Neural cell (in vitro differentiated cells): ENCODE measurements around the gene ACACA. TPM values are rescaled to one million over a fixed set of nuclear protein-coding genes. Genes with fewer than 3 reads are reported as not detected.

Experiments used
- H2AFZ ChIP-seq: fragments of 200-600, 300-800 bp; sonication (generic), shearing (Covaris generic); 2 replicates; pipeline ENCODE4 v1.6.0; 2014; ENCODE audit warnings: low read depth, mild to moderate bottlenecking, antibody characterized with exemption, low read length, moderate library complexity
- H3F3A ChIP-seq: fragments of 200-600 bp; shearing (Covaris generic); 2 replicates; pipeline ENCODE4 v1.6.1; 2016; ENCODE audit warnings: mild to moderate bottlenecking, moderate library complexity, mixed read lengths, antibody characterized with exemption, low read length; ENCODE audit not compliant: insufficient read depth, poor library complexity, severe bottlenecking
- H3K27ac ChIP-seq: fragments of 200-600, 300-800 bp; sonication (generic), shearing (Covaris generic); 2 replicates; pipeline ENCODE4 v1.5.1; 2014; ENCODE audit warnings: mild to moderate bottlenecking, low read length, moderate library complexity
- H3K27me3 ChIP-seq: fragments of 300-800, 200-600 bp; sonication (generic), shearing (Covaris generic); 2 replicates; pipeline ENCODE4 v1.6.0; 2014; ENCODE audit warnings: mild to moderate bottlenecking, low read depth, low read length, moderate library complexity; ENCODE audit not compliant: insufficient read depth
- H3K36me3 ChIP-seq: fragments of 300-800, 200-600 bp; sonication (generic), shearing (Covaris generic); 2 replicates; pipeline ENCODE4 v1.5.1; 2014; ENCODE audit warnings: mild to moderate bottlenecking, antibody characterized with exemption, low read length, moderate library complexity; ENCODE audit not compliant: insufficient read depth
- H3K4me2 ChIP-seq: fragments of 300-800, 200-600 bp; sonication (generic), shearing (Covaris generic); 2 replicates; pipeline ENCODE4 v1.6.0; 2014; ENCODE audit warnings: mild to moderate bottlenecking, low read length
- H3K4me3 ChIP-seq: fragments of 300-800, 200-600 bp; sonication (generic), shearing (Covaris generic); 2 replicates; pipeline ENCODE4 v1.5.1; 2014; ENCODE audit warnings: mild to moderate bottlenecking, low read length, moderate library complexity
- H3K79me2 ChIP-seq: fragments of 200-600 bp; shearing (Covaris generic); replicated peaks from 2 replicates; pipeline ENCODE4 v1.6.0; 2014; ENCODE audit warnings: mild to moderate bottlenecking, low read length, moderate library complexity; ENCODE audit not compliant: insufficient read depth
- H3K9ac ChIP-seq: fragments of 300-800, 200-600 bp; sonication (generic), shearing (Covaris generic); 2 replicates; pipeline ENCODE4 v1.6.1; 2016; ENCODE audit warnings: mild to moderate bottlenecking, low read length, mixed read lengths
- H3K9me2 ChIP-seq: fragments of 200-600 bp; shearing (Covaris generic); 2 replicates; pipeline ENCODE4 v1.6.1; 2016; ENCODE audit warnings: mild to moderate bottlenecking, low read length, mixed read lengths; ENCODE audit not compliant: insufficient read depth
- H3K9me3 ChIP-seq: fragments of 200-600, 300-800 bp; sonication (generic), shearing (Covaris generic); 2 replicates; pipeline ENCODE4 v1.6.1; 2016; ENCODE audit warnings: mild to moderate bottlenecking, mixed run types, low read length, moderate library complexity, mixed read lengths
- H4K20me1 ChIP-seq: fragments of 200-600 bp; shearing (Covaris generic); 2 replicates; pipeline ENCODE4 v1.6.1; 2016; ENCODE audit warnings: mild to moderate bottlenecking, mixed run types; ENCODE audit not compliant: insufficient read depth
- CTCF ChIP-seq: fragments of 450-650 bp; IDR thresholded peaks from 2 replicates; pipeline ENCODE4 v1.5.1; 2014; ENCODE audit warnings: antibody characterized with exemption, mild to moderate bottlenecking, moderate library complexity; ENCODE audit not compliant: poor library complexity, severe bottlenecking
- EP300 ChIP-seq: fragments of 450-650 bp; conservative IDR thresholded peaks from 2 replicates; pipeline ENCODE4 v1.6.1; 2014; ENCODE audit warnings: antibody characterized with exemption, mild to moderate bottlenecking, moderate library complexity; ENCODE audit not compliant: poor library complexity, severe bottlenecking
- EZH2 ChIP-seq: fragments of 200-600, 300-800 bp; shearing (Covaris generic), sonication (generic); IDR thresholded peaks from 2 replicates; pipeline ENCODE4 v1.6.1; 2014; ENCODE audit warnings: antibody characterized with exemption, low read length, borderline replicate concordance, mild to moderate bottlenecking; ENCODE audit not compliant: insufficient read depth, poor library complexity, severe bottlenecking
- MXI1 ChIP-seq: fragments of 450-650 bp; conservative IDR thresholded peaks from 2 replicates; pipeline ENCODE4 v1.6.1; 2014; ENCODE audit warnings: antibody characterized with exemption, mild to moderate bottlenecking; ENCODE audit not compliant: poor library complexity, severe bottlenecking
- POLR2AphosphoS5 ChIP-seq: IDR thresholded peaks from 2 replicates; pipeline ENCODE4 v1.6.1; 2012
- RAD21 ChIP-seq: fragments of 450-650 bp; conservative IDR thresholded peaks from 2 replicates; pipeline ENCODE4 v1.6.1; 2014; ENCODE audit warnings: antibody characterized with exemption, mild to moderate bottlenecking, moderate library complexity
- SMC3 ChIP-seq: fragments of 450-650 bp; conservative IDR thresholded peaks from 2 replicates; pipeline ENCODE4 v1.6.1; 2014; ENCODE audit warnings: antibody characterized with exemption, mild to moderate bottlenecking, moderate library complexity; ENCODE audit not compliant: poor library complexity
- TAF1 ChIP-seq: IDR thresholded peaks from 2 replicates; pipeline ENCODE4 v1.6.1; 2012; ENCODE audit warnings: low read depth
- polyA plus RNA-seq: library from polyadenylated mRNA; depleted of rRNA; stranded (reverse); fragments of >200 nt; gene quantifications from 2 replicates; pipeline ENCODE4 v1.2.3, GENCODE V29; 2014
- TF ChIP-seq, protein P1 (sequence below): IDR thresholded peaks from 2 replicates; pipeline ENCODE4 v1.6.1; 2012; ENCODE audit warnings: borderline replicate concordance

The ACACA gene
- polyA plus RNA-seq, 1 donor from 2014 or later: 38.4 TPM

- no peak overlapping the region for H3K27ac ChIP-seq
- no peaks in the 10 kb centered on the region for H3K79me2 ChIP-seq
- H4K20me1 ChIP-seq: no peaks in the 10 kb centered on the region
- no peaks in the 10 kb centered on the region for H3K36me3 ChIP-seq
- no peaks in the 10 kb centered on the region for H3F3A ChIP-seq
- no peaks in the 10 kb centered on the region for H3K9me3 ChIP-seq
- H3K27me3 ChIP-seq: no peaks in the 10 kb centered on the region
- H2AFZ ChIP-seq: no peak overlapping the region
- H3K9ac ChIP-seq: no peak overlapping the region
- no peak overlapping the region for H3K4me2 ChIP-seq
- TF ChIP-seq SMC3 (no peak), TAF1 (no peak), MXI1 (no peak), RAD21 (no peak), CTCF (no peak), EP300 (no peak)
- no peaks in the 10 kb centered on the region for H3K9me2 ChIP-seq
- H3K4me3 ChIP-seq: no peak overlapping the region
Observed at GRCh38 chr17:37322106-37322505, 84.5 kb downstream of the ACACA start.

- no peaks in the 10 kb centered on the region for H3K36me3 ChIP-seq
- H4K20me1 ChIP-seq: no peaks in the 10 kb centered on the region
- H3F3A ChIP-seq: no peaks in the 10 kb centered on the region
- TF ChIP-seq EZH2: no peak
- TF ChIP-seq CTCF: no peak
- TF ChIP-seq EP300: no peak
- TF ChIP-seq POLR2AphosphoS5: no peak
- TF ChIP-seq, protein P1, sequence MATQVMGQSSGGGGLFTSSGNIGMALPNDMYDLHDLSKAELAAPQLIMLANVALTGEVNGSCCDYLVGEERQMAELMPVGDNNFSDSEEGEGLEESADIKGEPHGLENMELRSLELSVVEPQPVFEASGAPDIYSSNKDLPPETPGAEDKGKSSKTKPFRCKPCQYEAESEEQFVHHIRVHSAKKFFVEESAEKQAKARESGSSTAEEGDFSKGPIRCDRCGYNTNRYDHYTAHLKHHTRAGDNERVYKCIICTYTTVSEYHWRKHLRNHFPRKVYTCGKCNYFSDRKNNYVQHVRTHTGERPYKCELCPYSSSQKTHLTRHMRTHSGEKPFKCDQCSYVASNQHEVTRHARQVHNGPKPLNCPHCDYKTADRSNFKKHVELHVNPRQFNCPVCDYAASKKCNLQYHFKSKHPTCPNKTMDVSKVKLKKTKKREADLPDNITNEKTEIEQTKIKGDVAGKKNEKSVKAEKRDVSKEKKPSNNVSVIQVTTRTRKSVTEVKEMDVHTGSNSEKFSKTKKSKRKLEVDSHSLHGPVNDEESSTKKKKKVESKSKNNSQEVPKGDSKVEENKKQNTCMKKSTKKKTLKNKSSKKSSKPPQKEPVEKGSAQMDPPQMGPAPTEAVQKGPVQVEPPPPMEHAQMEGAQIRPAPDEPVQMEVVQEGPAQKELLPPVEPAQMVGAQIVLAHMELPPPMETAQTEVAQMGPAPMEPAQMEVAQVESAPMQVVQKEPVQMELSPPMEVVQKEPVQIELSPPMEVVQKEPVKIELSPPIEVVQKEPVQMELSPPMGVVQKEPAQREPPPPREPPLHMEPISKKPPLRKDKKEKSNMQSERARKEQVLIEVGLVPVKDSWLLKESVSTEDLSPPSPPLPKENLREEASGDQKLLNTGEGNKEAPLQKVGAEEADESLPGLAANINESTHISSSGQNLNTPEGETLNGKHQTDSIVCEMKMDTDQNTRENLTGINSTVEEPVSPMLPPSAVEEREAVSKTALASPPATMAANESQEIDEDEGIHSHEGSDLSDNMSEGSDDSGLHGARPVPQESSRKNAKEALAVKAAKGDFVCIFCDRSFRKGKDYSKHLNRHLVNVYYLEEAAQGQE: no peak
- TF ChIP-seq SMC3: no peak
- no peak for TF ChIP-seq RAD21
- no peak for TF ChIP-seq TAF1
- no peak for TF ChIP-seq MXI1
- no peak overlapping the region for H2AFZ ChIP-seq
- no peaks in the 10 kb centered on the region for H3K27me3 ChIP-seq
- H3K9me2 ChIP-seq: no peaks in the 10 kb centered on the region
- no peaks in the 10 kb centered on the region for H3K9me3 ChIP-seq
- H3K4me3 ChIP-seq: no peak overlapping the region
- no peak overlapping the region for H3K4me2 ChIP-seq
- H3K27ac ChIP-seq: no peak overlapping the region
- H3K9ac ChIP-seq: no peak overlapping the region
- H3K79me2 ChIP-seq: no peaks in the 10 kb centered on the region
Observed at GRCh38 chr17:37318931-37319594, 87.6 kb downstream of the ACACA start.
